Endometrial microvascular endothelial cells (primary cell): ENCODE results near the gene CHTF8. TPM values are rescaled to one million over a fixed set of nuclear protein-coding genes. Genes with fewer than 3 reads are reported as not detected.
"Not testable (repeated sequence)": the region's sequence is repeated elsewhere in the genome, so short reads cannot be mapped to it uniquely, and the experiment has no call there.

Experiments used
- in situ Hi-C: cut with HindIII; loops from 2 replicates; pipeline ENCODE4 v1.10.0; 2017; ENCODE audit warnings: low sequenced_read_pairs, low pct_unique_long_range_greater_than_20kb; ENCODE audit errors: inconsistent ontology term
- total RNA-seq: library from RNA; depleted of rRNA; stranded (reverse); fragments of >200 nt; gene quantifications from one replicate; pipeline ENCODE4 v1.2.3, GENCODE V29; 2015; ENCODE audit errors: inconsistent ontology term

Gene CHTF8
- 90.3 TPM for total RNA-seq

GRCh38 chr16:69132424-69133252 lies at the start of gene CHTF8, which contains the start of gene UTP4:
CHTF8 (minus strand) TSS chr16:69132588; CDS start chr16:69121458, 11,130 bp downstream.
UTP4 (plus strand) TSS chr16:69132649; CDS start chr16:69133460, 811 bp downstream.
- in situ Hi-C loops = no loop called here

GRCh38 chr16:69180011-69180338 lies 47.6 kb upstream of the CHTF8 start:
- in situ Hi-C loops = no loop called here

GRCh38 chr16:69179328-69180010 lies 47.1 kb upstream of the CHTF8 start:
- in situ Hi-C loops = no loop called here

- in situ Hi-C loops = no loop called here
Measured at GRCh38 chr16:69176033-69176800, 43.8 kb upstream of the CHTF8 start.

GRCh38 chr16:69171325-69172084 lies 39.1 kb upstream of the CHTF8 start:
- in situ Hi-C loops = no loop called here

GRCh38 chr16:69169607-69170352 lies 37.4 kb upstream of the CHTF8 start:
- in situ Hi-C loops = no loop called here

- in situ Hi-C loops = no loop called here
Measured at GRCh38 chr16:69169051-69169450, 36.7 kb upstream of the CHTF8 start.

- in situ Hi-C loops = no loop called here
Measured at GRCh38 chr16:69166946-69167930, 34.9 kb upstream of the CHTF8 start.

GRCh38 chr16:69166221-69166833 lies 33.9 kb upstream of the CHTF8 start:
- in situ Hi-C loops = no loop called here

GRCh38 chr16:69165584-69165983 lies 33.2 kb upstream of the CHTF8 start:
- in situ Hi-C loops = no loop called here

- in situ Hi-C loops = no loop called here
Measured at GRCh38 chr16:69160192-69160591, 27.8 kb upstream of the CHTF8 start.

GRCh38 chr16:69157196-69157595 lies 24.8 kb upstream of the CHTF8 start:
- in situ Hi-C loops = no loop called here

- in situ Hi-C loops = no loop called here
Measured at GRCh38 chr16:69150146-69150865, 17.9 kb upstream of the CHTF8 start.

- in situ Hi-C loops = not testable (repeated sequence)
Measured at GRCh38 chr16:69149621-69150020, 17.2 kb upstream of the CHTF8 start.

GRCh38 chr16:69145658-69146057 lies 13.3 kb upstream of the CHTF8 start:
- in situ Hi-C loops = no loop called here

- in situ Hi-C loops = no loop called here
Measured at GRCh38 chr16:69143116-69143515, 10.7 kb upstream of the CHTF8 start.
